Neural progenitor cell (in vitro differentiated cells): ENCODE results near the gene IRF2BP2.

Experiments
- EZH2phosphoT487 ChIP-seq: fragments of 200-600 bp; sonication (generic); IDR thresholded peaks from 2 replicates; pipeline ENCODE4 v1.6.1; 2017; ENCODE audit warnings: antibody characterized with exemption
- TF ChIP-seq, protein P1 (sequence below): fragments of 200-600 bp; sonication (generic); IDR thresholded peaks from 2 replicates; pipeline ENCODE4 v1.5.1; 2017; ENCODE audit warnings: antibody characterized with exemption, mild to moderate bottlenecking

GRCh38 chr1:234589854-234590620 lies 19.9 kb downstream of the IRF2BP2 start:
- TF ChIP-seq, protein P1, sequence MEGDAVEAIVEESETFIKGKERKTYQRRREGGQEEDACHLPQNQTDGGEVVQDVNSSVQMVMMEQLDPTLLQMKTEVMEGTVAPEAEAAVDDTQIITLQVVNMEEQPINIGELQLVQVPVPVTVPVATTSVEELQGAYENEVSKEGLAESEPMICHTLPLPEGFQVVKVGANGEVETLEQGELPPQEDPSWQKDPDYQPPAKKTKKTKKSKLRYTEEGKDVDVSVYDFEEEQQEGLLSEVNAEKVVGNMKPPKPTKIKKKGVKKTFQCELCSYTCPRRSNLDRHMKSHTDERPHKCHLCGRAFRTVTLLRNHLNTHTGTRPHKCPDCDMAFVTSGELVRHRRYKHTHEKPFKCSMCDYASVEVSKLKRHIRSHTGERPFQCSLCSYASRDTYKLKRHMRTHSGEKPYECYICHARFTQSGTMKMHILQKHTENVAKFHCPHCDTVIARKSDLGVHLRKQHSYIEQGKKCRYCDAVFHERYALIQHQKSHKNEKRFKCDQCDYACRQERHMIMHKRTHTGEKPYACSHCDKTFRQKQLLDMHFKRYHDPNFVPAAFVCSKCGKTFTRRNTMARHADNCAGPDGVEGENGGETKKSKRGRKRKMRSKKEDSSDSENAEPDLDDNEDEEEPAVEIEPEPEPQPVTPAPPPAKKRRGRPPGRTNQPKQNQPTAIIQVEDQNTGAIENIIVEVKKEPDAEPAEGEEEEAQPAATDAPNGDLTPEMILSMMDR = no peak
- TF ChIP-seq EZH2phosphoT487 = no peak
